ENCODE data around the gene HLA-DPA1. TPM values are rescaled to one million over a fixed set of nuclear protein-coding genes. Genes with fewer than 3 reads are reported as not detected.

HLA-DPA1 gene
- total RNA-seq, 4 donors from 2014 or later, result 20.4 to 211 (median 137) TPM

- ATAC-seq (ENCODE audit: low FRiP score), result no peak
- TF ChIP-seq CTCF (IDR thresholded peaks at IDR 0.05), result no peak
Measured at GRCh38 chr6:33116417-33116816, 43.0 kb upstream of the HLA-DPA1 start.

GRCh38 chr6:33114406-33114805, 41.0 kb upstream of the HLA-DPA1 start:
- no peak for TF ChIP-seq CTCF (IDR thresholded peaks at IDR 0.05)
- no peak for ATAC-seq (ENCODE audit: low FRiP score)
- DNase-seq (ENCODE audit: low spot score), result no peak

More at GRCh38 chr6:33116417-33116816, 43.0 kb upstream of the HLA-DPA1 start:
- no peak for DNase-seq (ENCODE audit: low spot score)

- DNase-seq (ENCODE audit: low spot score) (no peak), ATAC-seq (ENCODE audit: low FRiP score) (no peak)
- TF ChIP-seq CTCF (IDR thresholded peaks at IDR 0.05), result no peak
Measured at GRCh38 chr6:33113755-33114154, 40.3 kb upstream of the HLA-DPA1 start.

- no peak for DNase-seq (ENCODE audit: low spot score)
- no peak for ATAC-seq (ENCODE audit: low FRiP score)
- TF ChIP-seq CTCF (IDR thresholded peaks at IDR 0.05), result no peak
Measured at GRCh38 chr6:33112148-33112547, 38.7 kb upstream of the HLA-DPA1 start.

GRCh38 chr6:33108307-33108706, 34.9 kb upstream of the HLA-DPA1 start:
- ATAC-seq (ENCODE audit: low FRiP score) (no peak), DNase-seq (ENCODE audit: low spot score) (no peak)
- no peak for TF ChIP-seq CTCF (IDR thresholded peaks at IDR 0.05)

GRCh38 chr6:33107641-33108040, 34.2 kb upstream of the HLA-DPA1 start:
- no peak for TF ChIP-seq CTCF (IDR thresholded peaks at IDR 0.05)
- DNase-seq (ENCODE audit: low spot score) (no peak), ATAC-seq (ENCODE audit: low FRiP score) (no peak)

- ATAC-seq (ENCODE audit: low FRiP score) (no peak), DNase-seq (ENCODE audit: low spot score) (no peak)
- no peak for TF ChIP-seq CTCF (IDR thresholded peaks at IDR 0.05)
Measured at GRCh38 chr6:33105916-33106871, 32.7 kb upstream of the HLA-DPA1 start.

Data from omental fat pad (tissue), 4 donors.